Measurements from ENCODE around the gene TIGD6.
"Not testable (repeated sequence)": the region's sequence is repeated elsewhere in the genome, so short reads cannot be mapped to it uniquely, and the experiment has no call there.

Gene TIGD6

DNA sequence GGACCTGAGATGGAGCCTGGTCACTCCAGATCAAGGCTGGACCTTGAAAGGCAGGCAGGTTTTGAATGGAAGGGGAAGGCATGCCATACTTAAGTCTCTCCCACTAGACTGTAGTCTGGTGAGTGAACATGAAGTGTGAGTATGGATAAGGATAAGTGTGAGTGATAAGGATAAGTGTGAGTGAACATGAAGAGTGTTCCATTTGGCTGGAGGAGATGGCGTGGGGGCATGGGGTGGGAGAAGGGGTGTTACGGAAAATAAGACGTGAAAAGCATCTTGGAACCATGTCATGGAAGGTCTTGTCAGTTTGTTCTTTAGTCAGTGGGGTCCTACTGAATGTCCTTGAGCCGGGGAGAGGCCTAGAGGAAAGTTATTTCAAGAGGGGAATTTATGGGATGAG is 32.9 kb upstream of the TIGD6 start:
- H3K27me3 ChIP-seq (ENCODE audit: control insufficient read depth in 1 of 2, insufficient read depth in 2 of 2, low read length in 2 of 2), result no peaks in the 10 kb centered on the region
- H3K9ac ChIP-seq (ENCODE audit: low read length), result no peak overlapping the region
- H3K4me3 ChIP-seq (ENCODE audit: low read depth in 1 of 2, low read length in 2 of 2), result no peak overlapping the region
- H3K4me1 ChIP-seq (ENCODE audit: insufficient read depth, low read length), result no peaks in the 10 kb centered on the region
- H3K27ac ChIP-seq (ENCODE audit: low read depth, low read length), result no peak overlapping the region
- H3K36me3 ChIP-seq (ENCODE audit: insufficient read depth, low read length), result peaks cover 85% of the 10 kb centered on the region
- no peaks in the 10 kb centered on the region for H3K9me3 ChIP-seq (ENCODE audit: low read length)

GRCh38 chr5:150028047-150028446 is 27.6 kb upstream of the TIGD6 start:
- not testable (repeated sequence) for H3K4me3 ChIP-seq (ENCODE audit: low read depth in 1 of 2, low read length in 2 of 2); H3K27ac ChIP-seq (ENCODE audit: low read depth, low read length); H3K4me1 ChIP-seq (ENCODE audit: insufficient read depth, low read length); H3K27me3 ChIP-seq (ENCODE audit: control insufficient read depth in 1 of 2, insufficient read depth in 2 of 2, low read length in 2 of 2); H3K9ac ChIP-seq (ENCODE audit: low read length); H3K9me3 ChIP-seq (ENCODE audit: low read length)
- peaks cover 70% of the 10 kb centered on the region for H3K36me3 ChIP-seq (ENCODE audit: insufficient read depth, low read length)

DNA sequence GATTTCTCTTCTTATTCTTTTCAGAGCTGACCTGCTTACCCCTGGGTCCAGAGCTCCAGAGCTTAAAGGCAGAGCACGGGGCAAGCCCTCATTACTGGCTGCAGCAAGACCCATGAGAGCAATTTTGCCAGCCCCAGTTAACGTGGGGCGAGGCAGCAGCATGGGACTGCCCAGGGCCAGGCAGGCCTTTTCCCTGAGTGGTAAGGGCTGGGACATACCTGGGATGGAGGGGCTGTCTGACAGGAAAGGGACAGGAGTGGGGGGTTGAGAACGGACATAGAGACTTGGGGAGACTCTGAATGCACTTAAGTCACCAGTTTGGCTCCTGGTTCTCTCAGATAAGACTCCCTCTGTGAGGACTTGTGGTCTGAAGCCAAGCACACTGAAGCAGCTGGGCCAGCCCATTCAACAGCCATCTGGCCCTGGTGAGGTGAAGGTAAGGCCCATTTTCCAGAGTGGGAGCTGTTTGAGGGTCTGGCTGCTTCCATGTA is 26.3 kb upstream of the TIGD6 start:
- no peak overlapping the region for H3K4me3 ChIP-seq (ENCODE audit: low read depth in 1 of 2, low read length in 2 of 2)
- H3K36me3 ChIP-seq (ENCODE audit: insufficient read depth, low read length), result peaks cover 58% of the 10 kb centered on the region
- H3K4me1 ChIP-seq (ENCODE audit: insufficient read depth, low read length), result no peaks in the 10 kb centered on the region
- H3K27me3 ChIP-seq (ENCODE audit: control insufficient read depth in 1 of 2, insufficient read depth in 2 of 2, low read length in 2 of 2), result no peaks in the 10 kb centered on the region
- H3K9ac ChIP-seq (ENCODE audit: low read length), result no peak overlapping the region
- H3K27ac ChIP-seq (ENCODE audit: low read depth, low read length), result no peak overlapping the region
- no peaks in the 10 kb centered on the region for H3K9me3 ChIP-seq (ENCODE audit: low read length)

DNA sequence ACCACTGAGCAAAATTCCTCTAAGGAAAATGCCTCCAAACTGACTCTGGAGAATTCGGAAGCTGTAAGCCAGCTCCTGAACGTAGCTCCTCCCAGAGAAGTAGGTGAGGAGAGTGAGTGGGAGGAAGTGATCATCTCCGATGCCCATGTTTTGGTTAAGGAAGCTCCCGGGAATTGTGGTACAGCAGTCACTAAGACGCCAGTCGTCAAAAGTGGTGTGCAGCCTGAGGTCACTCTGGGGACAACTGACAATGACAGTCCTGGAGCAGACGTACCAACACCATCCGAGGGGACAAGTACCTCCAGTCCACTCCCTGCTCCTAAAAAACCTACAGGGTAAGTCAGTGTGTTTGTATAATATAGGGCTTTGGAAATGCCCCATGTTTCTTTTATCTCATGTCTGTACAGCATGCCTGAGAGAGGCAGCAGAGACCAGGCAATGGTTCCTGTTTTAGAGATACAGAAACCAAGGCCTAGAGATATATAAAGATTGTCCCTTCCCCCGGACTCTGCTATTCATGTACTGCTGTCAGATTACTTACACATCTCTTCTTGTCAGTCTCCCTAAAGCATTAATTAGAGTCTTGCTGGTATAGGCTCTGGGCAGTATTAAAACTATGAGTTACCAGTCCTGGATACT is 24.0 kb upstream of the TIGD6 start:
- peaks cover 60% of the 10 kb centered on the region for H3K36me3 ChIP-seq (ENCODE audit: insufficient read depth, low read length)
- H3K9me3 ChIP-seq (ENCODE audit: low read length), result no peaks in the 10 kb centered on the region
- no peak overlapping the region for H3K9ac ChIP-seq (ENCODE audit: low read length)
- no peak overlapping the region for H3K27ac ChIP-seq (ENCODE audit: low read depth, low read length)
- no peak overlapping the region for H3K4me3 ChIP-seq (ENCODE audit: low read depth in 1 of 2, low read length in 2 of 2)
- H3K27me3 ChIP-seq (ENCODE audit: control insufficient read depth in 1 of 2, insufficient read depth in 2 of 2, low read length in 2 of 2), result no peaks in the 10 kb centered on the region
- H3K4me1 ChIP-seq (ENCODE audit: insufficient read depth, low read length), result no peaks in the 10 kb centered on the region

GRCh38 chr5:150023136-150023535 is 22.7 kb upstream of the TIGD6 start:
- Histone ChIP-seq H3K9ac (ENCODE audit: low read length) (no peak overlapping the region), H3K36me3 (ENCODE audit: insufficient read depth, low read length) (peaks cover 66% of the 10 kb centered on the region), H3K27me3 (ENCODE audit: control insufficient read depth in 1 of 2, insufficient read depth in 2 of 2, low read length in 2 of 2) (no peaks in the 10 kb centered on the region), H3K4me1 (ENCODE audit: insufficient read depth, low read length) (no peaks in the 10 kb centered on the region), H3K27ac (ENCODE audit: low read depth, low read length) (no peak overlapping the region), H3K9me3 (ENCODE audit: low read length) (no peaks in the 10 kb centered on the region), H3K4me3 (ENCODE audit: low read depth in 1 of 2, low read length in 2 of 2) (no peak overlapping the region)

DNA sequence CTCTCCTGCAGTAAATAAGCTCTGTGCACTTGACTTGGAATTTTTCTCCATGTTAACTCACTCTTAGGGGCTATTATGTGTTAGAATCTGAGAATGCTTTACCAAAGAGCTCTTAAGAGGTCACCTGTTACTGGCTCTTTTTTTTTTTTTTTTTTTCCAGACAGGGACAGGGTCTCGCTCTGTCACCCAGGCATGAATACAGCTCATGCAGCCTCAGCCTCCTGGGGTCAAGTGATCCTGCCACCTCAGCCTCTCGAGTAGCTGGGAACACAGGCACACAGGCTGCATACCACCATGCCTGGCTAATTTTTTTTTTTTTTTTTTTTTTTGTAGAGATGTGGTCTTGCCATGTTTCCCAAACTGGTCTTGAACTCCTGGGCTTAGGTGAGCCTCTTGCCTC is 22.2 kb upstream of the TIGD6 start:
- no peak overlapping the region for H3K4me3 ChIP-seq (ENCODE audit: low read depth in 1 of 2, low read length in 2 of 2)
- no peaks in the 10 kb centered on the region for H3K27me3 ChIP-seq (ENCODE audit: control insufficient read depth in 1 of 2, insufficient read depth in 2 of 2, low read length in 2 of 2)
- H3K27ac ChIP-seq (ENCODE audit: low read depth, low read length), result no peak overlapping the region

DNA sequence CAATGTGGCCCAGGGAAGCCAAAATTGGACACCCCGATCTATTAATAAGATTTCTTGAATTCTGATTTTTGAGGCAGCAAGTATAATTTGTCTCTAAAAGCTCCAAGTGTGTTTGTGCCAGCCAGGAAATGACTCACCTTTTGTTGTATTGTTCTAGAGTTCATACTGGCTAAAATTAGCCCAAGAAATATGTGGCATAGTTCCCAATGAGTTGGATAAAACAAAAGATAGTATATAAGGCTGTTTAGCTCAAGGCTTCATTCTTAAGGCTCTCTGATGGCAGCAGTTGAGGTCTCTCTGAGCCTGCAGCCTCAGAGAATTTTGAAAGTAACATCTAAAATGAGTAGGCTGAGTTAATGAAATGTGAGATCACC is 21.7 kb upstream of the TIGD6 start:
- Histone ChIP-seq H3K4me3 (ENCODE audit: low read depth in 1 of 2, low read length in 2 of 2) (no peak overlapping the region), H3K9me3 (ENCODE audit: low read length) (no peaks in the 10 kb centered on the region), H3K27me3 (ENCODE audit: control insufficient read depth in 1 of 2, insufficient read depth in 2 of 2, low read length in 2 of 2) (no peaks in the 10 kb centered on the region), H3K4me1 (ENCODE audit: insufficient read depth, low read length) (no peaks in the 10 kb centered on the region), H3K36me3 (ENCODE audit: insufficient read depth, low read length) (peaks cover 69% of the 10 kb centered on the region), H3K27ac (ENCODE audit: low read depth, low read length) (no peak overlapping the region), H3K9ac (ENCODE audit: low read length) (no peak overlapping the region)

More for the DNA sequence above, 22.2 kb upstream of the TIGD6 start:
- Histone ChIP-seq H3K36me3 (ENCODE audit: insufficient read depth, low read length) (peaks cover 69% of the 10 kb centered on the region), H3K9me3 (ENCODE audit: low read length) (no peaks in the 10 kb centered on the region), H3K9ac (ENCODE audit: low read length) (no peak overlapping the region), H3K4me1 (ENCODE audit: insufficient read depth, low read length) (no peaks in the 10 kb centered on the region)

GRCh38 chr5:150021491-150022157 is 21.2 kb upstream of the TIGD6 start:
- Histone ChIP-seq H3K9ac (ENCODE audit: low read length) (no peak overlapping the region), H3K36me3 (ENCODE audit: insufficient read depth, low read length) (peaks cover 65% of the 10 kb centered on the region), H3K27me3 (ENCODE audit: control insufficient read depth in 1 of 2, insufficient read depth in 2 of 2, low read length in 2 of 2) (no peaks in the 10 kb centered on the region), H3K9me3 (ENCODE audit: low read length) (no peaks in the 10 kb centered on the region), H3K4me3 (ENCODE audit: low read depth in 1 of 2, low read length in 2 of 2) (no peak overlapping the region), H3K27ac (ENCODE audit: low read depth, low read length) (no peak overlapping the region), H3K4me1 (ENCODE audit: insufficient read depth, low read length) (no peaks in the 10 kb centered on the region)

GRCh38 chr5:150020249-150020648 is 19.8 kb upstream of the TIGD6 start:
- no peak overlapping the region for H3K27ac ChIP-seq (ENCODE audit: low read depth, low read length)
- no peaks in the 10 kb centered on the region for H3K4me1 ChIP-seq (ENCODE audit: insufficient read depth, low read length)
- H3K4me3 ChIP-seq (ENCODE audit: low read depth in 1 of 2, low read length in 2 of 2), result no peak overlapping the region
- no peaks in the 10 kb centered on the region for H3K27me3 ChIP-seq (ENCODE audit: control insufficient read depth in 1 of 2, insufficient read depth in 2 of 2, low read length in 2 of 2)
- H3K9me3 ChIP-seq (ENCODE audit: low read length), result no peaks in the 10 kb centered on the region
- H3K36me3 ChIP-seq (ENCODE audit: insufficient read depth, low read length), result peaks cover 64% of the 10 kb centered on the region
- H3K9ac ChIP-seq (ENCODE audit: low read length), result no peak overlapping the region

DNA sequence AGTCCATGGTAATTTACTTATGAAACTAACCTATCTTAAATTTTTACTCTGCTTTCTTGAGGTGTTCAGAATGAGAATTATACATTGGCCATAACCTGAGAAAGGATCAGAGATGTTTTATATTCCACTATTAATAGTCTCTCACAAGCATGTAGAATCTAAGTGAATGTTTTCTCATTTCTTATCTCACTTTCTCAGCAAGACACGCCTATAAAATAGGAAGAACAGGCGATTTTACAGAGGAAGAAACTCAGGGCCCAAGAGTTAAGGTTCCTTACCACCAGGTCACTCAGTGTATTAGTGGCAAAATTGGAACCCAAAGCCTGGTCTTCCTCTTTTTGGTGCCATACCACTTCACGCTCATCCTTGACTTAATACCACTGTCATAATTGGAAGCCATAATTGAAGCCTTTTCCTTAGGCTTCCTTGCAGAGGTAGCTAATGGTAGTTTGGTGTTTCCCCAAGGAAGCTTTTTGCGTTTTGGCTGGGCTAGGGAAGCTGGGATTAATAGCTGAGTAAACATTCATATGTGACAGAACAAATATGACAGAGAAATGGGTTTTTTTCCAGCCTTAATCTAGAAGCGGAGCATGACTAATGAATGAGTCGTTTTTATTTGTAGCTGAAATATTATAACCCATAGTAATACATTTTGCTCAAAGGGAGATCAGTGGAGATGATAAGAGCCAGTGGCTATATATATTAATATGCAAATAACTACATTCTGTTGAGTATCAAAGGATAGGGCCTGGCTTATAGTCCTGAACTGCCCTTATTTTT is 17.0 kb upstream of the TIGD6 start:
- H3K9me3 ChIP-seq (ENCODE audit: low read length), result no peaks in the 10 kb centered on the region
- no peaks in the 10 kb centered on the region for H3K4me1 ChIP-seq (ENCODE audit: insufficient read depth, low read length)
- H3K36me3 ChIP-seq (ENCODE audit: insufficient read depth, low read length), result peaks cover 60% of the 10 kb centered on the region
- no peak overlapping the region for H3K27ac ChIP-seq (ENCODE audit: low read depth, low read length)
- H3K4me3 ChIP-seq (ENCODE audit: low read depth in 1 of 2, low read length in 2 of 2), result no peak overlapping the region
- no peaks in the 10 kb centered on the region for H3K27me3 ChIP-seq (ENCODE audit: control insufficient read depth in 1 of 2, insufficient read depth in 2 of 2, low read length in 2 of 2)
- no peak overlapping the region for H3K9ac ChIP-seq (ENCODE audit: low read length)

DNA sequence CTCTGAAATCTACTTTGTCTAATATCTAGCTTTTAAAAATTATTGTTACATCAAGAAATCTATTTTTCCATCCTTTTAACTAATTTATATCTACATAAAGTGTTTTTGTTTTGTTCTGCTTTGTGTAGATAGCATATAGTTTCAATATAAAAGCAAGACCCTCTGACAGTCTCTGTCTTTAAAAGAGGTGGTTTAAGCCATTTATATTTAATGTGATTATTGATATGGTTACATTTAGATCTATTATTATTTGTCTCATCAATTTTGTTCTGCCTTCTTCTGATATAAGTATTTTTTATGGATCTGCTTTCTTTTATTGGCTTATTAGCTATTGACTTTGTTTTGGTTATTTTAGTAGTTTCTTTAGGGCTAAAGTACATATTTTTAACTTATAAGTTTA is 16.1 kb upstream of the TIGD6 start:
- peaks cover 60% of the 10 kb centered on the region for H3K36me3 ChIP-seq (ENCODE audit: insufficient read depth, low read length)

More for the DNA sequence above, 16.1 kb upstream of the TIGD6 start:
- H3K27me3 ChIP-seq (ENCODE audit: control insufficient read depth in 1 of 2, insufficient read depth in 2 of 2, low read length in 2 of 2), result no peaks in the 10 kb centered on the region
- H3K9me3 ChIP-seq (ENCODE audit: low read length), result no peaks in the 10 kb centered on the region
- H3K27ac ChIP-seq (ENCODE audit: low read depth, low read length), result no peak overlapping the region
- no peak overlapping the region for H3K9ac ChIP-seq (ENCODE audit: low read length)
- no peak overlapping the region for H3K4me3 ChIP-seq (ENCODE audit: low read depth in 1 of 2, low read length in 2 of 2)
- H3K4me1 ChIP-seq (ENCODE audit: insufficient read depth, low read length), result no peaks in the 10 kb centered on the region

Measured in muscle layer of colon (tissue), 2 donors.